Activated effector memory CD4-positive, alpha-beta T cell treated with anti-CD3 and anti-CD28 coated beads, Interleukin-2, amount 50 U/mL, for 16 hours (primary cell): ENCODE results near the gene APOC3.

ENCODE experiments used
- DNase-seq: peaks from one replicate; pipeline ENCODE4 v3.0.0-alpha.2; 2020

The APOC3 gene

GRCh38 chr11:116879800-116880625 lies 50.3 kb downstream of the APOC3 start:
- DNase-seq: no peak

- no peak for DNase-seq
These were observed 51.4 kb downstream of the APOC3 start for GRCh38 chr11:116881143-116881542.

- DNase-seq: no peak
These were observed 52.7 kb downstream of the APOC3 start for GRCh38 chr11:116882386-116882785.
